K562 (cell line): ENCODE results near the gene CMIP. TPM values are rescaled to one million over a fixed set of nuclear protein-coding genes. Genes with fewer than 3 reads are reported as not detected.
A peak's percentile ranks its signal among the peaks of the same experiment; 100 is the strongest.

ENCODE experiments used
- C11orf30 ChIP-seq: fragments of 450-650 bp; IDR thresholded peaks from 2 replicates; pipeline ENCODE4 v1.6.1; 2016; ENCODE audit warnings: low read depth, mild to moderate bottlenecking
- CEBPB ChIP-seq: fragments of 450-650 bp; IDR thresholded peaks from 2 replicates; pipeline ENCODE4 v1.6.1; 2016; ENCODE audit warnings: missing genetic modification characterization, missing compliant biosample characterization
- CLOCK ChIP-seq: fragments of 250-450 bp; sonication (Bioruptor Pico); IDR thresholded peaks from 2 replicates; pipeline ENCODE4 v1.4.0; 2020; ENCODE audit warnings: mild to moderate bottlenecking, moderate library complexity, borderline replicate concordance
- FOXJ2 ChIP-seq: fragments of 200-800 bp; sonication (Bioruptor generic); IDR thresholded peaks from 2 replicates; pipeline ENCODE4 v1.6.1; 2016; ENCODE audit warnings: missing genetic modification characterization, missing compliant biosample characterization
- HINFP ChIP-seq: fragments of 450-650 bp; conservative IDR thresholded peaks from 2 replicates; pipeline ENCODE4 v1.6.1; 2016; ENCODE audit warnings: missing genetic modification characterization, low read depth, mild to moderate bottlenecking, control low read depth, missing compliant biosample characterization
- MIER1 ChIP-seq: fragments of 450-650 bp; IDR thresholded peaks from 2 replicates; pipeline ENCODE4 v1.6.1; 2016; ENCODE audit warnings: antibody characterized with exemption, mild to moderate bottlenecking, low read depth
- MNT ChIP-seq, 2 experiments: fragments of 450-650 bp; conservative IDR thresholded peaks; 2 replicates each; pipeline ENCODE4 v1.6.1; 2017; ENCODE audit warnings: mild to moderate bottlenecking in 2 of 2, moderate library complexity in 2 of 2
- NR3C1 ChIP-seq: sonication (generic); formaldehyde crosslinking; IDR thresholded peaks from 2 replicates; pipeline ENCODE4 v1.8.1; 2022; ENCODE audit warnings: missing genetic modification reagents
- RUNX1 ChIP-seq: sonication (generic); IDR thresholded peaks from 2 replicates; pipeline ENCODE4 v1.6.1; 2016; ENCODE audit warnings: antibody characterized with exemption, low read depth
- SLC30A9 ChIP-seq: fragments of 250-450 bp; sonication (Bioruptor Pico); IDR thresholded peaks from 2 replicates; pipeline ENCODE4 v1.8.0; 2022; ENCODE audit warnings: mild to moderate bottlenecking, moderate library complexity
- SOX6 ChIP-seq: fragments of 450-650 bp; IDR thresholded peaks from 2 replicates; pipeline ENCODE4 v1.6.1; 2014; ENCODE audit warnings: mild to moderate bottlenecking
- UBTF ChIP-seq, 2 experiments: IDR thresholded peaks; 2 replicates each; pipeline ENCODE4 v1.6.1; 2012; ENCODE audit warnings: improper control_type of control experiment in 2 of 2, low read depth in 2 of 2, low read length in 2 of 2, borderline replicate concordance in 1 of 2
- ZBTB7A ChIP-seq: IDR thresholded peaks from 2 replicates; pipeline ENCODE4 v1.6.1; 2011; ENCODE audit warnings: low read depth, mild to moderate bottlenecking, low read length, moderate library complexity, borderline replicate concordance; ENCODE audit not compliant: control insufficient read depth
- ZFP1 ChIP-seq: fragments of 450-650 bp; formaldehyde crosslinking; IDR thresholded peaks from 2 replicates; pipeline ENCODE4 v1.4.0; 2020; ENCODE audit warnings: mild to moderate bottlenecking, mixed read lengths
- ZNF175 ChIP-seq: fragments of 200-800 bp; sonication (Bioruptor generic); IDR thresholded peaks from 2 replicates; pipeline ENCODE4 v1.6.1; 2016; ENCODE audit warnings: low read depth, mild to moderate bottlenecking, missing genetic modification characterization, missing compliant biosample characterization
- ZNF449 ChIP-seq: fragments of 250-450 bp; sonication (Bioruptor Pico); IDR thresholded peaks from 2 replicates; pipeline ENCODE4 v1.8.0; 2022; ENCODE audit warnings: moderate library complexity, mild to moderate bottlenecking, inconsistent platforms
- ZNF589 ChIP-seq: fragments of 200-800 bp; sonication (Bioruptor generic); IDR thresholded peaks from 2 replicates; pipeline ENCODE4 v1.6.1; 2016; ENCODE audit warnings: low read depth, missing genetic modification characterization, missing compliant biosample characterization
- ZNF77 ChIP-seq: fragments of 250-450 bp; sonication (Bioruptor Pico); IDR thresholded peaks from 2 replicates; pipeline ENCODE4 v1.5.0; 2020
- ZZZ3 ChIP-seq: fragments of 450-650 bp; IDR thresholded peaks from 2 replicates; pipeline ENCODE4 v1.6.1; 2016; ENCODE audit warnings: antibody characterized with exemption, mild to moderate bottlenecking, moderate library complexity
- polyA plus RNA-seq, 8 experiments: library from polyadenylated mRNA; depleted of rRNA in 4 of 8; stranded (reverse) in 5 of 8; unstranded in 3 of 8; fragments of >200 nt; fragmentation: Nextera tagmentation in 2 of 8; fragmentation: Illumina TruSeq in 1 of 8; extraction: Ambion mirVana in 2 of 8; extraction: Trizol in 1 of 8; gene quantifications; 2 replicates each; pipeline versions ENCODE4 v1.2.1 to v1.2.3, GENCODE V29; 2011 to 2014; ENCODE audit warnings: inconsistent platforms in 1 of 8, missing spikeins in 1 of 8
- total RNA-seq, 7 experiments: library from RNA; depleted of rRNA in 6 of 7; stranded (reverse); fragments of >200 nt in 6 of 7; fragmentation: Illumina TruSeq in 2 of 7; extraction: Trizol in 2 of 7; gene quantifications; 2 replicates each; pipeline versions ENCODE4 v1.2.1 to v1.2.3, GENCODE V29; 2011 to 2021; ENCODE audit warnings: low replicate concordance in 1 of 7

The CMIP gene
- total and polyA plus RNA-seq, 9 of the 15 experiments (the other 6 are each of a cell fraction or from before 2014, with no cell fraction given): 0.94 to 82.5 (median 10.3) TPM

GRCh38 chr16:81481207-81481821, 36.7 kb downstream of the CMIP start (continued):
- TF ChIP-seq HINFP (no peak), UBTF (IDR thresholded peaks at IDR 0.05; ENCODE audit: borderline replicate concordance in 1 of 2, low read depth in 2 of 2, low read length in 2 of 2) (no peak), RUNX1 (no peak), ZNF589 (CRISPR knock-in tag) (peak; percentile 91), CEBPB (tag) (peak; percentile 74), ZBTB7A (peak; percentile 59), ZNF77 (no peak), NR3C1 (CRISPR knock-in tag) (no peak), SOX6 (peak; percentile 86), FOXJ2 (tag) (no peak), ZFP1 (CRISPR knock-in tag) (no peak), CLOCK (CRISPR knock-in tag) (no peak), MIER1 (no peak), MNT (conservative IDR thresholded peaks at IDR 0.05) (peak in 1 of 2 experiments; percentile 74; a peak in 2 of 4 replicates), ZNF175 (peak; percentile 92), C11orf30 (no peak), ZZZ3 (no peak), ZNF449 (peak; percentile 79; the same call in 1 of the 2 replicates), SLC30A9 (no peak)
